Adrenal gland (tissue), 19 donors: ENCODE results near the gene NUP43. TPM values are rescaled to one million over a fixed set of nuclear protein-coding genes. Genes with fewer than 3 reads are reported as not detected.
A peak's percentile ranks its signal among the peaks of the same experiment; 100 is the strongest.

Source experiments
- DNase-seq, 7 donors: peaks; one replicate each; pipeline ENCODE4 v3.0.0-alpha.2; 2019 to 2020
- H3K27ac ChIP-seq, 5 donors: fragments of 200-600 bp; sonication (generic) in 4 of 5; 1 replicate in 3 of 5; 2 replicates in 2 of 5; pipeline versions ENCODE4 v1.5.1 to v1.8.0; 2016 to 2020; ENCODE audit warnings: mild to moderate bottlenecking in 1 of 5
- H3K27me3 ChIP-seq: fragments of 200-600 bp; 2 replicates; pipeline ENCODE4 v1.8.0; 2021
- H3K36me3 ChIP-seq, 2 donors: fragments of 200-600 bp; replicated peaks in 1 of 2; 1 replicate in 1 of 2; 2 replicates in 1 of 2; pipeline versions ENCODE4 v1.5.1 to v1.8.0; 2018 to 2022
- H3K4me1 ChIP-seq, 2 donors: fragments of 200-600 bp; replicated peaks in 1 of 2; 1 replicate in 1 of 2; 2 replicates in 1 of 2; pipeline versions ENCODE4 v1.5.1 to v1.8.0; 2018 to 2021
- H3K4me3 ChIP-seq, 4 donors: fragments of 200-600 bp; sonication (generic) in 3 of 4; one replicate each; pipeline ENCODE4 v1.5.1; 2016 to 2018
- H3K9me3 ChIP-seq, 3 donors: fragments of 200-600 bp; sonication (generic) in 1 of 3; replicated peaks in 1 of 3; 1 replicate in 2 of 3; 2 replicates in 1 of 3; pipeline versions ENCODE4 v1.5.1 to v1.8.0; 2016 to 2021
- CTCF ChIP-seq, 6 experiments: fragments of 450-650 bp in 4 of 6; fragments of 200-600 bp in 2 of 6; sonication (generic) in 1 of 6; IDR thresholded peaks; 1 replicate in 5 of 6; 2 replicates in 1 of 6; pipeline versions ENCODE4 v1.5.1 to v1.8.0; 2016 to 2021; ENCODE audit warnings: antibody characterized with exemption in 6 of 6, mild to moderate bottlenecking in 2 of 6, moderate library complexity in 1 of 6
- POLR2A ChIP-seq, 2 donors: fragments of 450-650 bp; IDR thresholded peaks; one replicate each; pipeline ENCODE4 v1.6.1; 2017; ENCODE audit warnings: antibody characterized with exemption in 2 of 2, mild to moderate bottlenecking in 2 of 2, moderate library complexity in 1 of 2
- WGBS, 4 donors: extraction: QIAGEN DNeasy Blood & Tissue Kit in 2 of 4; methylation state at CpG; one replicate each; pipeline versions ENCODE4 v1.1.5 to v1.1.7; 2013 to 2017; 5-methylcytosine and 5-hydroxymethylcytosine counted together
- intact Hi-C, 2 donors: fragments of 100-400 bp; cut with DNase I; formaldehyde crosslinking; loops; one replicate each; pipeline versions ENCODE4 v1.14.1 to v1.15.0; 2022 to 2023
- long read RNA-seq, 10 donors: library from polyadenylated mRNA in 3 of 10; unstranded in 2 of 10; stranded (forward) in 1 of 10; transcript quantifications; one replicate each; pipeline ENCODE4 v2.0.0 and lab custom pipeline, GENCODE V29; 2021 to 2026
- polyA plus RNA-seq, 3 donors: library from polyadenylated mRNA; stranded (reverse); fragments of 200-250 nt in 2 of 3; fragments of 350-450 nt in 1 of 3; fragmentation: Illumina TruSeq in 1 of 3; extraction: RNeasy Lipid Tissue Mini Kit (QIAGEN cat#74804) in 1 of 3; gene quantifications; one replicate each; pipeline ENCODE4 v1.2.3, GENCODE V29; 2013 to 2014
- total RNA-seq, 9 donors: library from RNA; depleted of rRNA in 4 of 9; stranded (reverse); fragments of >200 nt in 4 of 9; fragments of 120-200 nt in 1 of 9; fragmentation: NEBNext Ultra II Directional in 1 of 9; extraction: Animal tissue kit (Norgen Biotek cat#: 25700) in 1 of 9; gene quantifications; one replicate each; pipeline versions ENCODE4 v1.1.0 to v1.2.4, GENCODE V29; 2013 to 2023
- donor health status: healthy with polysubstance abuse.
- donor health status: Bipolar disorder and iron deficiency.
- donor health status: DM: yes; HTN: yes; CAD: no.
- donor health status: DM: no; HTN: no; CAD: no.
- donor health status: DM: no; HTN: no; CAD: no.
- donor health status: DM: yes; HTN: yes; CAD: no.

The NUP43 gene, protein sequence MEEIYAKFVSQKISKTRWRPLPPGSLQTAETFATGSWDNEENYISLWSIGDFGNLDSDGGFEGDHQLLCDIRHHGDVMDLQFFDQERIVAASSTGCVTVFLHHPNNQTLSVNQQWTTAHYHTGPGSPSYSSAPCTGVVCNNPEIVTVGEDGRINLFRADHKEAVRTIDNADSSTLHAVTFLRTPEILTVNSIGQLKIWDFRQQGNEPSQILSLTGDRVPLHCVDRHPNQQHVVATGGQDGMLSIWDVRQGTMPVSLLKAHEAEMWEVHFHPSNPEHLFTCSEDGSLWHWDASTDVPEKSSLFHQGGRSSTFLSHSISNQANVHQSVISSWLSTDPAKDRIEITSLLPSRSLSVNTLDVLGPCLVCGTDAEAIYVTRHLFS
- total RNA-seq (10 to 100 TPM in 7 of 9 donors, 1 to 10 TPM in 2; 9.1 to 36.2 (median 26.0) TPM), polyA plus RNA-seq (10 to 100 TPM in 1 of 3 donors, 1 to 10 TPM in 2; 6.2 to 18.6 (median 6.7) TPM)
- long read RNA-seq, donor 1, transcript NUP43-201 (8 exons, 3,874 nt): major isoform, 8 of 9 reads
- long read RNA-seq, donor 1, partial matches to known transcripts: 0 of 9 reads
- long read RNA-seq, donor 1, other reads (novel, unspliced or antisense): 0 of 9 reads
- long read RNA-seq, donor 2, partial matches to known transcripts: 6 of 10 reads
- long read RNA-seq, donor 2, other reads (novel, unspliced or antisense): 0 of 10 reads
- long read RNA-seq, donor 3, partial matches to known transcripts: 0 of 2 reads
- long read RNA-seq, donor 3, other reads (novel, unspliced or antisense): 0 of 2 reads
- long read RNA-seq, donor 4, partial matches to known transcripts: 0 of 2 reads
- long read RNA-seq, donor 4, other reads (novel, unspliced or antisense): 2 of 2 reads
- long read RNA-seq, donor 5, transcript NUP43-201 (8 exons, 3,874 nt): major isoform, 11 of 16 reads
- long read RNA-seq, donor 5, partial matches to known transcripts: 1 of 16 reads
- long read RNA-seq, donor 5, other reads (novel, unspliced or antisense): 4 of 16 reads
- long read RNA-seq, donor 6, partial matches to known transcripts: 0 of 1 reads
- long read RNA-seq, donor 6, other reads (novel, unspliced or antisense): 1 of 1 reads
- long read RNA-seq, donor 7, partial matches to known transcripts: 0 of 4 reads
- long read RNA-seq, donor 7, other reads (novel, unspliced or antisense): 0 of 4 reads
- long read RNA-seq, donor 8, transcript NUP43-201 (8 exons, 3,874 nt): major isoform, 6 of 6 reads
- long read RNA-seq, donor 8, partial matches to known transcripts: 0 of 6 reads
- long read RNA-seq, donor 8, other reads (novel, unspliced or antisense): 0 of 6 reads
- long read RNA-seq, donor 9, partial matches to known transcripts: 0 of 2 reads
- long read RNA-seq, donor 9, other reads (novel, unspliced or antisense): 0 of 2 reads
- long read RNA-seq, donor 10, partial matches to known transcripts: 11 of 12 reads
- long read RNA-seq, donor 10, other reads (novel, unspliced or antisense): 0 of 12 reads

DNA sequence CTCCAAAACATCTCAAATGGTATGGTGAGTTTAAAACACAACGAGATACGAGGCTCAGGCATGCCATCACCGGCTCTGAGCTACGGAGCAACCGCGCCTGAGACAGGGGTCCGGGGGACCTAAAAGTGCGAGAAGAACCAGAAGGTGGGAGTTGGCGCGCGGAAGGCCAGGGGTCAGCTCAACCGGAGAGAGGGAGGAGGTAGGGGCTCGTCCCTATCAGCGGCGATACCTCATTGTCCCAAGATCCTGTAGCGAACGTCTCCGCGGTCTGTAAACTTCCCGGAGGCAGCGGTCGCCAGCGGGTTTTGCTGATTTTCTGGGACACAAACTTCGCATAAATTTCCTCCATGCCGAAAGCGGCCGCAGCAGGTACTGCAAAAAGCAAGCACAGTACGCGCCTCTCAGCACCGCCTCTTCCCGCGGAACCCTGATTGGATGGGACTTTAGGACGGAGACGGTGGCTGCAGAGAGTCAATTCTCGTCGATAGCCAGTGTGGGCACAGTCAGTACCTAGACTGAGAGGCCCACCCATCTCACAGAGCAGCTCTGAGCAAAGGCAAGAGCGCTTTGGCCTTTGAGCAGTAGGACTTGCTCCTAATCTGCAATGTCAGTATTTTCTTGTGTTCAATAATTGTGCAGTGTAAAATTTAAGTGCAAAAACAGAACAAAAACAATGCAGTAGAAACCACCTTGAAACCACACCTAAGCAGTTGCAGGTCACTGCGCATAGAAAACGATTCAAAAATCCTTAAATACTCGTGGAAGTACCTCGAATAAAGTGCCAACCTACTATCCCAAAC is at the start of gene NUP43:
NUP43 (minus strand) TSS at position 383 of the 800 bp plus-strand sequence; CDS start at position 349, 34 bp downstream.
- H3K27ac ChIP-seq: peak within 1 kb of the TSS in 4 of 5 donors; percentile 31 to 84 (median 76)
- peak within 1 kb of the TSS; percentile 69 to 93 (median 71) for H3K4me3 ChIP-seq
- peak; percentile 92 to 98 (median 94) for DNase-seq
- no peaks in the 10 kb centered on the region for H3K27me3 ChIP-seq
- peaks cover 15 to 21% of the 10 kb centered on the region in 2 donors for H3K4me1 ChIP-seq
- H3K36me3 ChIP-seq: peaks cover 0 to 20% of the 10 kb centered on the region in 2 donors
- no peaks in the 10 kb centered on the region for H3K9me3 ChIP-seq
- intact Hi-C loops: no loop called here
- TF ChIP-seq POLR2A (IDR thresholded peaks at IDR 0.05): peak in 1 of 2 donors; percentile 72
- TF ChIP-seq CTCF (IDR thresholded peaks at IDR 0.05): peak; percentile 53 to 84 (median 76)
- 2 to 6% (median 5%) methylated on average over 27 to 41 of the region's 41 CpGs for WGBS, 4 donors

DNA sequence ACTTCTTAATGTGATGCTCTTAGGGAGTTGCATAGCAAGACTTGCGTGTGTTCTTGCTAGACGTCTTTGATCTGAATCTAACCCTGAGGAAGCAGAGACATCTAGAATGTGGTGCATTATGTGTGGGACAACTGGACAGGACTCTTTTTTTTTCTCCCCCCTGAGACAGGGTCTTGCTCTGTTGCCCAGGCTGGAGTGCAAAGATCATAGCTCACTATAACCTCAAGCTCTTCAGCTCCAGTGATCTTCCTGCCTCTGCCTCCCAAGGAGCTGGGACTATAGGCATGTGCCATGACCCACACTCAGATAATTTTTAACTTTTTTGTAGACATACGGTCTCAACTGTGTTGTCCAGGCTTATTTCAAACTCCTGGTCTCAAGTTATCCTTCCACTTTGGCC is 37.2 kb upstream of the NUP43 start:
- Histone ChIP-seq H3K36me3 (peaks cover 0 to 8% of the 10 kb centered on the region in 2 donors), H3K27ac (no peak overlapping the region), H3K9me3 (no peaks in the 10 kb centered on the region), H3K4me3 (no peak overlapping the region), H3K4me1 (peaks cover 0 to 3% of the 10 kb centered on the region in 2 donors), H3K27me3 (no peaks in the 10 kb centered on the region)
- 94 to 97% (median 95%) methylated on average over 3 of the region's 3 CpGs for WGBS, 4 donors
- TF ChIP-seq POLR2A (IDR thresholded peaks at IDR 0.05) (no peak), CTCF (IDR thresholded peaks at IDR 0.05) (no peak)
- no peak for DNase-seq
- intact Hi-C loops: no loop called here

- Histone ChIP-seq H3K27me3 (no peaks in the 10 kb centered on the region), H3K4me3 (no peak overlapping the region), H3K27ac (no peak overlapping the region), H3K9me3 (no peaks in the 10 kb centered on the region), H3K36me3 (peaks cover 0 to 8% of the 10 kb centered on the region in 2 donors), H3K4me1 (no peaks in the 10 kb centered on the region)
- DNase-seq: no peak
- WGBS, 4 donors: 90 to 97% (median 95%) methylated on average over 2 of the region's 2 CpGs
- intact Hi-C loops: no loop called here
- TF ChIP-seq POLR2A (IDR thresholded peaks at IDR 0.05) (no peak), CTCF (IDR thresholded peaks at IDR 0.05) (no peak)
Measured at GRCh38 chr6:149782337-149782736, 36.0 kb upstream of the NUP43 start.
